NCI-H146 treated with DMSO at 0.1 percent for 48 hours (cell line): ENCODE results near the gene SP2.

Experiments
- DNase-seq: peaks from one replicate; lab custom pipeline; 2025; ENCODE audit not compliant: unreplicated experiment; lab: John Stamatoyannopoulos, UW

The SP2 gene

DNA sequence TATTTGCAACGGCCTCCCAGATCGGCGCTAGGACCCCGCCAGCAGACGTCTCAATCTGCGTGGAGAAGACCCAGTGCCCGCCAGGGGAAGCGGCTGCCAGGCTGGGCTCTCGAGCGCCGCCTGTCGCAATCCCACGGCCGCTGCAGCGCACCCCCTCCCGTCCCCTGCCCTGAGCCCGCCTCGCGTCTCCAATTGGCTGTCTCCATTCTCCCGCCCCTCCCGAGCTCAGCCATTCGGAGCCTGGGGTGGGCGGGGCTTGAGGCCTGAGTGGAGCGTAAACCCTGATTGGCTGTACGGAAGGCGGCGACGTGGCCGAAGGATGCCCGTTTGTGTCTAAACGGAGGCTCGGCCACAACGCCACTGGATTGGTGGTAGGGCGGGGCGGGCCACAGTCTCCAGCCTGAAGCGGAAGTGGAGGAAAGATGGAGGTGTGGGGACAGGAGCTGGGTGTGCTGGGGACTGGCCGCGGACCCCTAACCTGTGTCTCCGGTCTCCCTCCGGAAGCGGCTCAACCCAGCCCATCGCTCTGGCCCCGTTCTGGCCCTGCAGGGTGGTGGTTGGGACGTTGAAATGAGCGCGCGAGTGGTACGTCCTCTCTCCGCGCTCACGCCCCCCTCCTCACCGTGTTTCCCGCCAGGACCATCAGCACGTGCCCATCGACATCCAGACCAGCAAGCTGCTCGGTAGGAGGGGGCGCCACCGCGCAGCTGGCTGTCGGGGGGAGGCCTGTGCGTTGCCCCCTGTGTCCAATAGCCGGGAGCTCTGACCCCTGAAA, 74.9 kb downstream of the SP2 start, which contains the start of gene CDK5RAP3:
CDK5RAP3 (plus strand) TSS at position 389 of the 775 bp plus-strand sequence; CDS start at position 423, 34 bp downstream.
- peak; percentile 98 for DNase-seq

GRCh38 chr17:47973541-47973940, 77.5 kb downstream of the SP2 start:
- no peak for DNase-seq

DNA sequence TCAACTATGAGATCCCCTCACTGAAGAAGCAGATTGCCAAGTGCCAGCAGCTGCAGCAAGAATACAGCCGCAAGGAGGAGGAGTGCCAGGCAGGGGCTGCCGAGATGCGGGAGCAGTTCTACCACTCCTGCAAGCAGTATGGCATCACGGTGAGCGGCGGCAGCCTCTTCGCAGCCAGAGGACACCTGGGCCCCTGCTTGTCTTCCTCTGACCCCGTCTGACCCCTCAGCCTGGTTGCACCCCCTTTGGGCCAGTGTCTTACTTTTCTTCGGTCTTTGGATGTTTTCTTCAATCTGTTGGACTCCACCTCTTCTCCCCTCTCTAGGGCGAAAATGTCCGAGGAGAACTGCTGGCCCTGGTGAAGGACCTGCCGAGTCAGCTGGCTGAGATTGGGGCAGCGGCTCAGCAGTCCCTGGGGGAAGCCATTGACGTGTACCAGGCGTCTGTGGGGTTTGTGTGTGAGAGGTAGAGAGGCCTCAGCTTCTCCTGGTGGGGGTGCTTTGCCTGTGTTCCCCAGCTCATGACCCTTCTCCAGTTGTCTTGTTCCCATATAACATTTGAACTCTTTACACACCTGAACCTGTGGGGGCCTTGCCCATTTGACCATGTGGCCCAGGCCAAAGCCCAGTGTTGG, 79.3 kb downstream of the SP2 start:
- no peak for DNase-seq

GRCh38 chr17:47975823-47976205, 79.8 kb downstream of the SP2 start:
- no peak for DNase-seq

- DNase-seq, result peak; percentile 8
Observed at GRCh38 chr17:47978324-47978723, 82.3 kb downstream of the SP2 start.
